Activated T-cell treated with anti-CD3 and anti-CD28 coated beads, Interleukin-2, amount 50 U/mL, for 24 hours (primary cell): Measurements from ENCODE around the gene CDYL.
A peak's percentile ranks its signal among the peaks of the same experiment; 100 is the strongest.

Experiments used
- DNase-seq: peaks from one replicate; pipeline ENCODE4 v3.0.0-alpha.2; 2020
- H3K27ac Mint-ChIP-seq: 2 replicates; pipeline ENCODE4 v1.8.0; 2020; ENCODE audit warnings: mild to moderate bottlenecking, mixed read lengths
- H3K27me3 Mint-ChIP-seq: 2 replicates; pipeline ENCODE4 v1.8.0; 2020; ENCODE audit warnings: mixed read lengths
- H3K36me3 Mint-ChIP-seq: 2 replicates; pipeline ENCODE4 v1.8.0; 2020; ENCODE audit warnings: low read depth, mixed read lengths
- H3K4me1 Mint-ChIP-seq: 2 replicates; pipeline ENCODE4 v1.8.0; 2020; ENCODE audit warnings: low read depth, mixed read lengths
- H3K4me3 Mint-ChIP-seq: 2 replicates; pipeline ENCODE4 v1.8.0; 2020; ENCODE audit warnings: mild to moderate bottlenecking, moderate library complexity, mixed read lengths
- H3K9me3 Mint-ChIP-seq: 2 replicates; pipeline ENCODE4 v1.8.0; 2020; ENCODE audit warnings: mixed read lengths

CDYL gene

GRCh38 chr6:4903121-4903520, 126.9 kb downstream of the CDYL start:
- H3K27ac Mint-ChIP-seq: no peak overlapping the region
- H3K4me3 Mint-ChIP-seq: no peak overlapping the region
- peaks cover 57% of the 10 kb centered on the region for H3K36me3 Mint-ChIP-seq
- no peak for DNase-seq
- H3K4me1 Mint-ChIP-seq: peaks cover 49% of the 10 kb centered on the region
- peaks cover 4% of the 10 kb centered on the region for H3K9me3 Mint-ChIP-seq
- no peaks in the 10 kb centered on the region for H3K27me3 Mint-ChIP-seq

- H3K4me3 Mint-ChIP-seq: no peak overlapping the region
- no peak for DNase-seq
- no peaks in the 10 kb centered on the region for H3K27me3 Mint-ChIP-seq
- no peaks in the 10 kb centered on the region for H3K9me3 Mint-ChIP-seq
- H3K36me3 Mint-ChIP-seq: peaks cover 57% of the 10 kb centered on the region
- H3K27ac Mint-ChIP-seq: no peak overlapping the region
- H3K4me1 Mint-ChIP-seq: peaks cover 55% of the 10 kb centered on the region
Observed at GRCh38 chr6:4903751-4904370, 127.7 kb downstream of the CDYL start.

GRCh38 chr6:4904461-4905025, 128.3 kb downstream of the CDYL start:
- peaks cover 57% of the 10 kb centered on the region for H3K4me1 Mint-ChIP-seq
- no peaks in the 10 kb centered on the region for H3K9me3 Mint-ChIP-seq
- no peak overlapping the region for H3K4me3 Mint-ChIP-seq
- no peak for DNase-seq
- H3K27ac Mint-ChIP-seq: no peak overlapping the region
- H3K36me3 Mint-ChIP-seq: peaks cover 56% of the 10 kb centered on the region
- no peaks in the 10 kb centered on the region for H3K27me3 Mint-ChIP-seq

- no peaks in the 10 kb centered on the region for H3K27me3 Mint-ChIP-seq
- no peak for DNase-seq
- H3K27ac Mint-ChIP-seq: no peak overlapping the region
- H3K4me1 Mint-ChIP-seq: peaks cover 55% of the 10 kb centered on the region
- H3K36me3 Mint-ChIP-seq: peaks cover 57% of the 10 kb centered on the region
- H3K9me3 Mint-ChIP-seq: no peaks in the 10 kb centered on the region
- H3K4me3 Mint-ChIP-seq: peak overlapping the region; percentile 58
Observed at GRCh38 chr6:4905826-4906225, 129.6 kb downstream of the CDYL start.

- H3K36me3 Mint-ChIP-seq: peaks cover 58% of the 10 kb centered on the region
- H3K4me3 Mint-ChIP-seq: peak overlapping the region; percentile 58
- no peaks in the 10 kb centered on the region for H3K27me3 Mint-ChIP-seq
- peaks cover 54% of the 10 kb centered on the region for H3K4me1 Mint-ChIP-seq
- no peaks in the 10 kb centered on the region for H3K9me3 Mint-ChIP-seq
- DNase-seq: no peak
- peak overlapping the region; percentile 8 for H3K27ac Mint-ChIP-seq
Observed at GRCh38 chr6:4906293-4907276, 130.4 kb downstream of the CDYL start.

GRCh38 chr6:4907602-4908001, 131.4 kb downstream of the CDYL start:
- Mint-ChIP-seq H3K4me1 (peaks cover 51% of the 10 kb centered on the region), H3K27ac (peak overlapping the region; percentile 35), H3K27me3 (no peaks in the 10 kb centered on the region), H3K4me3 (no peak overlapping the region), H3K36me3 (peaks cover 53% of the 10 kb centered on the region), H3K9me3 (no peaks in the 10 kb centered on the region)
- no peak for DNase-seq

- Mint-ChIP-seq H3K9me3 (no peaks in the 10 kb centered on the region), H3K27me3 (no peaks in the 10 kb centered on the region), H3K27ac (no peak overlapping the region), H3K4me1 (peaks cover 53% of the 10 kb centered on the region), H3K36me3 (peaks cover 51% of the 10 kb centered on the region), H3K4me3 (no peak overlapping the region)
- DNase-seq: no peak
Observed at GRCh38 chr6:4908062-4908461, 131.9 kb downstream of the CDYL start.

- Mint-ChIP-seq H3K9me3 (no peaks in the 10 kb centered on the region), H3K27ac (no peak overlapping the region), H3K36me3 (peaks cover 45% of the 10 kb centered on the region), H3K27me3 (no peaks in the 10 kb centered on the region), H3K4me3 (no peak overlapping the region), H3K4me1 (peaks cover 62% of the 10 kb centered on the region)
- DNase-seq: no peak
Observed at GRCh38 chr6:4909063-4909706, 133.0 kb downstream of the CDYL start.

- peaks cover 63% of the 10 kb centered on the region for H3K4me1 Mint-ChIP-seq
- H3K4me3 Mint-ChIP-seq: no peak overlapping the region
- peaks cover 40% of the 10 kb centered on the region for H3K36me3 Mint-ChIP-seq
- H3K27ac Mint-ChIP-seq: no peak overlapping the region
- no peaks in the 10 kb centered on the region for H3K9me3 Mint-ChIP-seq
- H3K27me3 Mint-ChIP-seq: no peaks in the 10 kb centered on the region
- no peak for DNase-seq
Observed at GRCh38 chr6:4910037-4910760, 134.0 kb downstream of the CDYL start.

GRCh38 chr6:4912559-4912958, 136.4 kb downstream of the CDYL start:
- no peak overlapping the region for H3K4me3 Mint-ChIP-seq
- no peaks in the 10 kb centered on the region for H3K9me3 Mint-ChIP-seq
- no peaks in the 10 kb centered on the region for H3K27me3 Mint-ChIP-seq
- H3K4me1 Mint-ChIP-seq: peaks cover 63% of the 10 kb centered on the region
- peaks cover 39% of the 10 kb centered on the region for H3K36me3 Mint-ChIP-seq
- DNase-seq: no peak
- H3K27ac Mint-ChIP-seq: no peak overlapping the region

- no peak for DNase-seq
- H3K36me3 Mint-ChIP-seq: peaks cover 30% of the 10 kb centered on the region
- H3K27me3 Mint-ChIP-seq: no peaks in the 10 kb centered on the region
- H3K9me3 Mint-ChIP-seq: no peaks in the 10 kb centered on the region
- H3K27ac Mint-ChIP-seq: peak overlapping the region; percentile 74
- H3K4me1 Mint-ChIP-seq: peaks cover 64% of the 10 kb centered on the region
- no peak overlapping the region for H3K4me3 Mint-ChIP-seq
Observed at GRCh38 chr6:4913705-4914419, 137.7 kb downstream of the CDYL start.

GRCh38 chr6:4914420-4915159, 138.4 kb downstream of the CDYL start:
- H3K36me3 Mint-ChIP-seq: peaks cover 25% of the 10 kb centered on the region
- peaks cover 65% of the 10 kb centered on the region for H3K4me1 Mint-ChIP-seq
- no peaks in the 10 kb centered on the region for H3K9me3 Mint-ChIP-seq
- peak overlapping the region; percentile 74 for H3K27ac Mint-ChIP-seq
- peak; percentile 51 for DNase-seq
- no peak overlapping the region for H3K4me3 Mint-ChIP-seq
- H3K27me3 Mint-ChIP-seq: no peaks in the 10 kb centered on the region

GRCh38 chr6:4916954-4917561, 140.9 kb downstream of the CDYL start:
- Mint-ChIP-seq H3K9me3 (no peaks in the 10 kb centered on the region), H3K27ac (peak overlapping the region; percentile 16), H3K36me3 (peaks cover 11% of the 10 kb centered on the region), H3K4me1 (peaks cover 65% of the 10 kb centered on the region), H3K27me3 (no peaks in the 10 kb centered on the region), H3K4me3 (peak overlapping the region; percentile 0)
- DNase-seq: no peak
